Cardiac septum (tissue), 1 donor: ENCODE data around the gene NRG4. TPM values are rescaled to one million over a fixed set of nuclear protein-coding genes. Genes with fewer than 3 reads are reported as not detected.
"Not testable (repeated sequence)": the region's sequence is repeated elsewhere in the genome, so short reads cannot be mapped to it uniquely, and the experiment has no call there.

Experiments used
- DNase-seq: peaks from one replicate; pipeline ENCODE4 v3.0.0-alpha.2; 2020; ENCODE audit warnings: low spot score
- intact Hi-C: fragments of 100-400 bp; cut with DNase I; formaldehyde crosslinking; loops from one replicate; pipeline ENCODE4 v1.14.0; 2022
- total RNA-seq: library from RNA; stranded (reverse); fragmentation: NEBNext Ultra II Directional; extraction: Animal tissue kit (Norgen Biotek cat#: 25700); gene quantifications from one replicate; pipeline ENCODE4 v1.2.1, GENCODE V29; 2021
- donor health status: DM: no; HTN: no; CAD: no.

Gene NRG4
- total RNA-seq, 1 donor from 2014 or later = not detected

DNA sequence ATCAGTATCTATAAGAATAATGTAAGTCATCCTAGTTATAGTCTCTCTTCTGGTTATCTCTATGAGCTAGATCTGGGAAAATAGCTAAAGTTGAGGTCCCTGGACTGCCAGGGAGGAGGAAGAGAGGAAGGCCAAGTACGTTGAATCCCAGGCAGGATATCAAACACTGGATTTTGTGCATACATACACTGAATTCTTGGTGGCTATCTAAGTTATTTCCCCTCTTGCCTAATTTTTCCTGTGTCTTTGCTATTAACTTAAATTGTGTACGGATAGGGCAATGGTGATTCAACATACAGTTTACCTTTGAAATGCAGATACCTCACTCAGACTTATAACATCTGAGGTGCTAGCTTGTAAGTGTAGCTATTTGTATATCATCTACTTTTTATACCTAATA lies 81.4 kb downstream of the NRG4 start:
- intact Hi-C loops = no loop called here
- no peak for DNase-seq

- intact Hi-C loops = no loop called here
- no peak for DNase-seq
These were observed 82.2 kb downstream of the NRG4 start for GRCh38 chr15:75929799-75930565.

GRCh38 chr15:75928680-75929608 lies 83.3 kb downstream of the NRG4 start:
- no peak for DNase-seq
- intact Hi-C loops = no loop called here

DNA sequence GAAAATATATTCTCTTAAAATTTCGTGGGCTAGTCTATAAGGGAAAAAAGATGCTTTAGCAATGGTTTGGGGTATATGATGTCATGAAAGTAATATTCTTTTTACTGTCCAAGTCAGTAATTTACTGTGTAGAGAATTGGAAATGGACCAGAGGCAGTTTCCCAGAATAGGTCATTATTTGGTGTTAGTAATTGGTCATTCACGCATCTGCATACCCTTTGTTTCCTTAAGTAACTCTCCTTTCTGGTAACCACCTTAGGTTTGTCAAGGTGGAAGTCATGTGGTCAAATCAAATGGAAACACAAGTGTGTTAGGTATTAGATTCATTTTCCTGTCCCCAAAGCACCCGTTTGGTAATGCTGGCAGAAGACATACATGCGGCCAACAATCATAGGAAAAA lies 84.6 kb downstream of the NRG4 start:
- intact Hi-C loops = no loop called here
- no peak for DNase-seq

DNA sequence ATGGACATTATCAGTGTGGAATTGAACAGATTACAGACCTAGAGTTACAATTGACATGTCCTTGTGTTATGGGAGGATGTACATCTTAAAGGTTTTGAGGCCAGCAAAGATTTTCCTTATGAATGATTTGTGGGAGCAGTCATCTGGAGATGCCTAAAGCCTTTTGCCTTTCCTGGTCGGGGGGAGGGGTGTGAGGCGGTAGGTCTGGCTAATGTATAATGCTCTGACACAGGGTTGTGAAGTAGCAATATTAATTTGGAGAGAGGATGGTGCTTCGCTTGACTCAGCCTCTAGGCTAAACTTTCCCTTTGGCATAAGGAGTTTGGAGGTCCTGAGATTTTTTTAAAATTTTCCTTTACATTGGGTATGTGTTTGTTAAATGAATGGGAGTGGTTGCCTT lies 85.3 kb downstream of the NRG4 start:
- intact Hi-C loops = no loop called here
- DNase-seq = no peak

DNA sequence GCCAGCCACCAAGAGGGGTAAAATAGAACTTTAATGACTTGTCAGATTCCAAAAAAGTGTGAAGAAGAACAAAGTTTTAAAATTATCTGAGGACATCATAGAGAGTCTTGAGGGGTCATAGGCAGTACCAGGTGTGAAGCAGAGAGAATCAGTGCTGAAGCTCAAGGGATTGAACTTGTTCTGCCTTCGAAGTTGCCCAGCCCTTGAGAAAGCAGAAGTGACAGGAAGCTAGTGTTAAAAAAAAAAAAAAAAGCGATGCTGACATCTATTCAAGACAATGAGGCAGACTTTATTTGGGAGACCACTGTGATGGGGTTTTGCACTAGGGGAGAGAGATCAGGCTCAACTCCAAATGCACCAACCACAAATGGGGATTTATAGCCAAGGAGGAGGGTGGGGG lies 86.8 kb downstream of the NRG4 start:
- intact Hi-C loops = no loop called here
- no peak for DNase-seq

GRCh38 chr15:75924576-75924975 lies 87.6 kb downstream of the NRG4 start:
- intact Hi-C loops = loop anchor here (5.0 kb wide), 1 partner anchor 112 kb away; no protein-coding TSS in a partner anchor
- DNase-seq = no peak

GRCh38 chr15:75923756-75924155 lies 88.5 kb downstream of the NRG4 start:
- intact Hi-C loops = loop anchor here (5.0 kb wide), 1 partner anchor 111 kb away; no protein-coding TSS in a partner anchor
- DNase-seq = no peak

DNA sequence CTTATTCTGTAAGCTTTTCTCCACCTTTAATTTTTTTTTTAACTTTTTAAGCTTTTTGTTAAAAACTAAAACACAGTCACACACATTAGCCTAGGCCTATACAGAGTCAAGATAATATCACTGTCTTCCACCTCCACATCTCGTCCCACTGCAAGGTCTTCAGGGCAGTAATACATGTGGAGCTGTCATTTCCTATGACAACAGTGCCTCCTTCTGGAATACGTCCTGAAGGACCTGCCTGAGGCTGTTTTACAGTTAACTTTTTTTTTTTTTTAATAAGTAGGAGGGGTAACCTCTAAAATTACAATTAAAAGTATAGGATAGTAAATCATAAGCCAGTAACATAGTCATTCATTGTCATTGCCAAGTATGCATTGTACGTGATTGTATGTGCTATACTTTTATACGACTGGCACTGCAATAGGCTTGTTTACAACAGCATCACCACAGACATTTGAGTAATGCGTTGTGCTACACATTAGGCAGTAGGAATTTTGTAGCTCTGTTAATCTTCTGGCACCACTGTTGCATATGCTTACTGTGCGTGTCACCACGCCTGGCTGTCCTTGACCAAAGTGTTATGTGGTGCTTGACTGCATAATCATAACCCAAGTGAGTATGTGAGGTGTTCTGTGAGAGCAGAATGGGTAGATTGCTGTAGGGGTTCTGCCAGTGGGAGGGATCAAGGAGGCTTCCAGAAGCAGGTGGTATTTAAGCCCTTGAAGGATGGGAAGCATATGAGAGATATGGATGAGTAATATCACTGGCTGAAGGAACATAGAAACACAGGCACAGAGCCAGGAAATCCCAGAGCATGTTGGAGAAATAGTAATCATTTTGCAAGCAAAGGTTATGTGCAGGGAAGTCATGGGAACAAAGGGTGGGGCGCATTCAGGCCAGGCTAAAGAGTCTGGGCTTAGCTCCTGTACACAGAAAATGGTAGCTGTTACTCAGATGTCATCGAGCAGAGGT lies 90.2 kb downstream of the NRG4 start:
- intact Hi-C loops = loop anchor here (5.0 kb wide), 1 partner anchor 110 kb away; no protein-coding TSS in a partner anchor
- no peak for DNase-seq

DNA sequence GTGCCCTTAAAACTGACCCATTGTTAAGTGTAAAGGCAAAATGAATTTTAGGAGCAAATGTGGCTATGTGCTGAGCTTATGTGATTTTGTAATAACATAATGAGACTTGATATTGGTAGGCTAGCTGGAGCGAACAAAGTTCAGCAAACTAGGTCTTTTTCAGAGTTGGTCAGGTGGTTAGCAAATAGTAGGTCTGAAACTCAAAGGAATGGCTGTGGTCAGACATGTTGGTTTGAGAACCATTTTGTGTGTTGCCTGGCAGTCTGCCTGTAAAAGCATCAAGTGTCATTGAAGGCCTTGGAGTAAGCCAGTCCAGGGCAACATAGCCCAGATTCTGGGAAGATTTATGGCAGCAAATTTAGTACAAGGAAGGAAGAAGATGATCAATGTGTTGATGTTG lies 92.1 kb downstream of the NRG4 start:
- intact Hi-C loops = loop anchor here (5.0 kb wide), 1 partner anchor 108 kb away; no protein-coding TSS in a partner anchor
- DNase-seq = no peak

DNA sequence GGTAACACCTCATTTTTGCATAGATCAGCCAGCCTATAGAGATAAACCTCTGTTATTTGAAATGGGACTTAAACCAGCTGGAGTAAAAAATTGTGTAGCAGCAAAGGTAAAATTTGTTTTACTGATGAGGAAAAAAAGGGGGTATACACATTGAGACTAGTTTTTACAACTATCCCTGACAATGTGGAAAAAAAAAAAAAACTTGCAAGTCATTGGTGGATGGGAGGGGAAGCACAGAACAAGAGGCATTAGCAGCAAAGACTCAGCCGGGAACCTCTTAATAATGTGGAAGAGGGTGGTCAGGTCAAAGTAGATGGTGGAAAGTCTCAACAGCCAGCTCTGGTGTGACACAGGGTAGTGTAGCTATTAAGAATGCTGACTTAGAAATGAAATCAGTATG lies 94.1 kb downstream of the NRG4 start:
- DNase-seq = no peak
- intact Hi-C loops = no loop called here

DNA sequence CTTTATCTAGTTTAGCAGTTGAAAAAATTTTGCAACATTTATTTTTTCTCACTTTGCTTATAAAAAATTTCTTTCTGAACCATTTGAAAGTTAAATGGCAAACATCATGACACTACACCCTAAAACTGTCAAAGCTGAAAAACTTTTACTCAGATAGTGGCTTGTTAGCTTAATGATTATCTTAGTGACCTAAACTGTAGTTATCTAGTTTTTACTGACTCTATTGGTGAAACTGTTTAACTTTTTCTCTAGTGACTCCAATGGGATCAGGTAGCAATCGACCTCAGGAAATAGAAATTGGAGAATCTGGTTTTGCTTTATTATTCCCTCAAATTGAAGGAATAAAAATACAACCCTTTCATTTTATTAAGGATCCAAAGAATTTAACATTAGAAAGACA lies 95.2 kb downstream of the NRG4 start:
- no peak for DNase-seq
- intact Hi-C loops = no loop called here

GRCh38 chr15:75910355-75910754 lies 101.9 kb downstream of the NRG4 start:
- intact Hi-C loops, DNase-seq: not testable (repeated sequence)

- intact Hi-C loops = no loop called here
- no peak for DNase-seq
These were observed 107.0 kb downstream of the NRG4 start for GRCh38 chr15:75905231-75905630.

- intact Hi-C loops = loop anchor here (2.0 kb wide), 1 partner anchor 61 kb away; the partner anchor contains the start of gene UBE2Q2
These were observed 108.6 kb downstream of the NRG4 start, which contains the start of gene FBXO22 for GRCh38 chr15:75903331-75904239. Gene FBXO22, plus strand, starts transcription at chr15:75903878. Its CDS starts 86 bp downstream, at chr15:75903964.

GRCh38 chr15:75902129-75902557 lies 110.1 kb downstream of the NRG4 start:
- no peak for DNase-seq
- intact Hi-C loops = loop anchor here (2.0 kb wide), 1 partner anchor 59 kb away; the partner anchor contains the start of gene UBE2Q2

More at GRCh38 chr15:75903331-75904239, 108.6 kb downstream of the NRG4 start, which contains the start of gene FBXO22:
- peak; percentile 95 for DNase-seq

DNA sequence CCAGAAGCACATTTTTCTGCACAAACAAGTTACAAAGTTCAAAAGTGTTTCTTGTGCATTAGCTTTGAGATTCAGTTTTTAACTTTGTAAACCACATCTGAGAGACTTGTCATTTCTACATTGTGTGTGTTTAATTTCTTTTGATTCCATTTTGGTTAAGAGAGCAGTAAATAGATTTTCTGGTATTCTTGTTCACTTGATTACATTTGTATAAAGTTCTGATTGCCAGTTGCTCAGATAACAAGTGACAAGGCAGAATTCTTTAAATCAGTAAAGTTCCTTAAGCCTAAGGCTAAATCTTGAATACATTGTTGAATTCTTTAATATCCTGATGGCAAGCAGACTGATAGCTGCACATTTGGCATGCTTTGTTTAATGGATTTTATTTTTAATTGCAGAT lies 111.6 kb downstream of the NRG4 start:
- no peak for DNase-seq
- intact Hi-C loops = no loop called here

DNA sequence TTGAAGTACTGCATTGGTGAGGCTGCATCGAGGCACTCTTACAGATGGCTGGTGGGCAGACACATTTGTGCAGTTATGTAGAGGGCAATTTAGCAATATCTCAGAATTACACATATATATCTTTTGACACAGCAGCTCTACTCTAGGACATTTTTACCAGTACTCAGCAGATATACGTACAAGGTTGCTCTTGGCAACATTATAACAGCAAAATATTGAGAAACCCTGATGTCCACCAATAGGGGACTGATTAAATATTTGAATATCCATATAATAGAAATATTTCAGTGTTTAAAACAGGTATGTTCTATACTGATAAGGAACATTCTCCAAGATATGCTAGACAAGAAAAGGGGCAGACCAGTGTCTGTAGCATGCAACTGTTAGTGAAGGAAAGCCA lies 116.5 kb downstream of the NRG4 start:
- intact Hi-C loops = no loop called here
- no peak for DNase-seq
